KBM-7 (cell line): ENCODE measurements around the gene C12orf60.
A peak's percentile ranks its signal among the peaks of the same experiment; 100 is the strongest.

Experiments
- DNase-seq: peaks from one replicate; pipeline ENCODE4 v3.0.0-alpha.2; 2015
- in situ Hi-C: fragments of 300-500 bp; cut with MboI; formaldehyde crosslinking; loops from 2 replicates; pipeline ENCODE4 v1.14.3; 2020; ENCODE audit warnings: low sequenced_read_pairs, low pct_unique_long_range_greater_than_20kb, mixed read lengths

C12orf60 gene

DNA sequence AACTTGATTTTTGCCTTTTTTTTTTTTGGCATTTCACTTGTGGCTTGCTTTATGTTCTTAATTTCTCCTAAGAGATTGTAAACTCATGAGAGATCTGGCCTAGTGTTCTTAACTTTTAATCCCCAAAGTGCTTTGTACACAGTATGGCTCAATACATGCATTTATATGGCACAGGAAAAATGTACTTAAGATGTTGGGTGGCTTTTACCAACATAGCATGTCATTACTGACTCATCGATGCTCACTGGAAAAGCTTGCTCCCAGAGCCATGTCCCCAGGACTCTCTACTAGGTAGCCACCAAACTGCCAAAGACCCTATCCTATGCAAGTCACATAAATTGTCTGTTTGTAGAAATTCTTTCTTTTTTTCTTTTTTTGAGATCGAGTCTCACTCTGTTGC, 23.6 kb downstream of the C12orf60 start:
- in situ Hi-C loops, result no loop called here

DNA sequence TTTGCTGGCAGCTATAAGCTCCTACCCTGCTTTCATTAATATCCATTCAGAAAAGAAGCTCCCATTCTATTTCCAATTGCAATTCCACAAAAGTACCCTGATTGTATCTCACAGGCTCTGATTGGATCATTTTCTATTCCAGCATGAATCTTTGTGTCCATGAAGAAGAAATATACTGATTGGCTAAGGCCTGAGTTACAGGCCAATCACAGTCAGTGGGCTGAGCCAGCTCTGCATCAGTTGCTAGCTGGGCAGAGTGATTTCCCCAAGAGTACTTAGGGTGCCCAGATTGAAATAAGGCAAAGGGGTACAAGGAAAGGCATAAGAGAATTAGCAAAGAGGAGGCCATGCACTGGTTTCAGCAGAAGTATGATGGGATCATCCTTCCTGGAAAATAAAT, 25.4 kb downstream of the C12orf60 start:
- DNase-seq, result no peak
- in situ Hi-C loops, result no loop called here

More for the DNA sequence above, 23.6 kb downstream of the C12orf60 start:
- no peak for DNase-seq

DNA sequence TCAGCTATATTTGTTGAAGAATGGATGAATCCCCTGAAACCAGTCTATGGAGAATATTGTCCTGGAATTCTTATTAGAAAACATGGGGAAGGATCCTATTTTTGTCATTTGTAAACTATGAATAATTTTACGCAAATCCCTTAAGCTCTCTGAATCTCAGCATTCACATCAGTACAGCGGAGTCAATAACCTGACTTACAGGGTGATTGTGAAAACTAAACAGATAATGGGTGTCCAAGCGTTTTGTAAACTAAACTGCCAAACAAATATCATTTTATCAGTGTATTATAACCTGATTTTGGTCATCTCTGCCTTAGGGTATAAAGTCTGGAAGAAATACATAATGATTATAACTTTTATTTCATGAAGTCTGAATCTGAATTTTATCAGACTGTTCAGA, 29.9 kb downstream of the C12orf60 start:
- in situ Hi-C loops, result no loop called here
- no peak for DNase-seq

GRCh38 chr12:14833952-14834351, 30.5 kb downstream of the C12orf60 start:
- in situ Hi-C loops, result no loop called here
- no peak for DNase-seq

DNA sequence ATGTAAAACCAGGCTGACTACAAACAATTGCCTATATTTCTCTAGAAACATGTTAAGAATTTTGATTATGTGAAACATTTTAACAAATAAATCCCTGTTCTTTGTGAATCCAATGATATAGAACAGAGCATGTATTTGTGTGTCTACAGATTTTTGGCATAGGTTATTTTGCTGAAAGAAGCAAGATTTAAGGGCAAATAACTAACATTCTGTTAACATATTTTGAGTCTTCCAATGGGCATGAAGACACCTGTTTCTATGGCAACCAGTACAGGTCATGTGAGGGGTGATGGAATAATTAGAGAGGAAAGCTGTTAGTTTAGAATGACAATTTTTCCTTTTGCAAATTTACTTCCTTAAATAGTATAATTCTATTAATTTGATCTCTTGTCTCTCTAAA, 31.0 kb downstream of the C12orf60 start:
- in situ Hi-C loops, result no loop called here
- DNase-seq, result no peak

- in situ Hi-C loops, result no loop called here
- no peak for DNase-seq
Measured at GRCh38 chr12:14836336-14837210, 33.1 kb downstream of the C12orf60 start.

GRCh38 chr12:14839262-14839661, 35.8 kb downstream of the C12orf60 start:
- in situ Hi-C loops, result no loop called here
- no peak for DNase-seq

- in situ Hi-C loops, result no loop called here
Measured at GRCh38 chr12:14840616-14841015, 37.1 kb downstream of the C12orf60 start.

DNA sequence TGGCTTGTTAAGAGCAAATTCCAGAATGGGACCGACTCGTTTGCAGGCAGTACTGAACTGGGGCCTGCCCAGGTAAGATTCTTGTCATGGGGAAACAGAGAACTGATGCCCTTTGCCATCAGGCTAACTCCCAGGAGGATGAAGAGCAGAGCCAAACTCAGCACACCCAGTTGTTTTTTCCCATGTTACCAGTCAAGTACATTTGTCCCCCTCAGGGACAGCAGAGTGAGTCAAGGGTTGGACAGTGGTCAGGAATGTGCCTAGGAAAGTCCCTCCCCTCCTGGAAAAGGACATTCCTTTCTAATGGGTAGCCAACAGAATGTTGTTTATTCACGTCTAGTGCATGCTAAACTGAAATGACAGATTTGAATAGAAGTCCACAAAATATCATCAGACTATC, 38.3 kb downstream of the C12orf60 start:
- in situ Hi-C loops, result no loop called here
- no peak for DNase-seq

More at GRCh38 chr12:14840616-14841015, 37.1 kb downstream of the C12orf60 start:
- DNase-seq, result no peak

DNA sequence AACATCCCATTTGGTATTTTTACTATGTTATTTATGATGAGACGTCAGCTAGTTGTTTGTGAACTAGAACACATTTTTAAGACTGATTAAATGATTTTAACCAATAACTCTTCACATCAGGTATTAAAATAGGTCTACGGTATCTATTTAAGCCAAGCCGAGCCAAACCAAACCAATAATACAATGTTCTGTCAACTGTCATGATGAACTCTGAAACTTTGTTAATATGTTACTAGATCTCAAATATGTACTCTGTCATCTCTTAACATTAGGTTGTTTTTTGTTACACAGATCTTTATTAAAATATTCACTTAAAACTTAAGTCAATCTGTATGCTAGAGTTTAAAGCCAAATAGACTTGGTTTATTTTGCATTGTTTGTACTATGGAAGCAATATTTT, 38.8 kb downstream of the C12orf60 start:
- in situ Hi-C loops, result no loop called here

GRCh38 chr12:14843425-14843887, 40.0 kb downstream of the C12orf60 start, which contains the start of gene ART4:
Gene ART4 (minus strand): TSS chr12:14843526. CDS start chr12:14843113, 413 bp downstream.
- in situ Hi-C loops, result no loop called here
- no peak for DNase-seq

More for the DNA sequence above, 38.8 kb downstream of the C12orf60 start:
- no peak for DNase-seq

- DNase-seq, result no peak
- in situ Hi-C loops, result no loop called here
Measured at GRCh38 chr12:14844401-14844800, 40.9 kb downstream of the C12orf60 start.

DNA sequence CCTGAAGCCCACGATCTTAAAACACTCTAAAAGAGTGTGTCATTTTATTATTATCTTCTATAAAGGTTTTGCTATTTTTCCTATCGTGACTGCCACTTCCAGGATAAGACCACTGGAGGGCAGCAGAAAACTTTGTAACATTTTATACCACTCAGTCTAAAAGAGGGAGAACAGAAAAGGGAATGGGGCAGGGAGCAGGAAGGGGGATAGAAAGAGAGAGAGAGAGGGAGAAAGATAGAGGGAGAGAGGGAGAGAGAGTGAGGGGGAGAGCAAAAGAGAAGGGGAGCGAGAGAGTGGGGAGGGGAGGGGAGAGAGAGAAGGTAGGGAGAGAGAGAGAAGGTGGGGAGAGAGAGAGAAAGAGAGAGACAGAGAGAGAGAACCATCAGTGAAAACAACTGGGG, 41.9 kb downstream of the C12orf60 start:
- in situ Hi-C loops, result no loop called here
- peak; percentile 78 for DNase-seq

GRCh38 chr12:14846042-14846587, 42.6 kb downstream of the C12orf60 start:
- peak; percentile 48 for DNase-seq
- in situ Hi-C loops, result no loop called here

- DNase-seq, result no peak
- in situ Hi-C loops, result no loop called here
Measured at GRCh38 chr12:14846876-14847580, 43.6 kb downstream of the C12orf60 start.

DNA sequence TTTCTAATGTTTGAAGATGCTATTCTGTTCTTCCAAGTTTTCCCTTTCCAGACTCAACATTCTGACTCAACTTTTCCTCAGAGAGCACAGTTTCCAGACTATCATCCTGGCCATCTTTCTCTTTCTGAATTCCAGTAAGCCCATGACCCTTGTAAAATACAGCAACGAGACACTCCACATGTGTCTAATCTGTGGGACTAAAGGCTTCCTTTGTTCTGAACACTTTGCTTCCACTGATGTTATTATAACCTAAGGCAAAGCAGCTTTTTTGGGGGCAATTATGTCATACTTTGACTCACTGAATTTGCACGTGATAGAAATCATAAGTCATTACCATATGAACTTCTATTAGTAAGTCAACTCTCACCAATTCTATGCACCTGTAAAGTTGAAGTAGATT, 46.2 kb downstream of the C12orf60 start:
- DNase-seq, result no peak
- in situ Hi-C loops, result no loop called here

GRCh38 chr12:14850929-14851663, 47.6 kb downstream of the C12orf60 start:
- no peak for DNase-seq
- in situ Hi-C loops, result no loop called here

GRCh38 chr12:14852880-14853279, 49.4 kb downstream of the C12orf60 start:
- no peak for DNase-seq
- in situ Hi-C loops, result no loop called here

DNA sequence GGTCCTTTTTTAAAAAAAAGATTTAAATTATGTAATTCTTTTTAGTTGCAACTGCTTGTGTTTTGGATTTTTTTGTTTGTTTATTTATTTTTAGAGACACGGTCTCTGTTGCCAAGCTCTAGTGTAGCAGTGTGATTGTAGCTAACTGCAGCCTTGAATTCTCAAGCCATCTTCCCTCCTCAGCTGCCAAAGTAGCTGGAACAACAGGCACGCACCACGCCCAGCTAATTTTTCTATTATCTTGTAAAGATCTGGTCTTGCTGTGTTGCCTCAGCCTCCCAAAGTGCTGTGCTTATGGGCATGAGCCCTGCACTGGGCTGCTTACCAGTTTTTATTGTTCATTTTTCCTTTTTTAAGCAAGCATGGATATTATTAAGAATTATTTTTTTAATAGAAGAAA, 50.5 kb downstream of the C12orf60 start:
- in situ Hi-C loops, result no loop called here
- DNase-seq, result no peak
